NCI-H748 treated with DMSO at 0.1 percent for 48 hours (cell line): ENCODE measurements around the gene ZG16.

Source experiments
- DNase-seq: peaks from one replicate; lab custom pipeline; 2025; lab: John Stamatoyannopoulos, UW

ZG16 gene

DNA sequence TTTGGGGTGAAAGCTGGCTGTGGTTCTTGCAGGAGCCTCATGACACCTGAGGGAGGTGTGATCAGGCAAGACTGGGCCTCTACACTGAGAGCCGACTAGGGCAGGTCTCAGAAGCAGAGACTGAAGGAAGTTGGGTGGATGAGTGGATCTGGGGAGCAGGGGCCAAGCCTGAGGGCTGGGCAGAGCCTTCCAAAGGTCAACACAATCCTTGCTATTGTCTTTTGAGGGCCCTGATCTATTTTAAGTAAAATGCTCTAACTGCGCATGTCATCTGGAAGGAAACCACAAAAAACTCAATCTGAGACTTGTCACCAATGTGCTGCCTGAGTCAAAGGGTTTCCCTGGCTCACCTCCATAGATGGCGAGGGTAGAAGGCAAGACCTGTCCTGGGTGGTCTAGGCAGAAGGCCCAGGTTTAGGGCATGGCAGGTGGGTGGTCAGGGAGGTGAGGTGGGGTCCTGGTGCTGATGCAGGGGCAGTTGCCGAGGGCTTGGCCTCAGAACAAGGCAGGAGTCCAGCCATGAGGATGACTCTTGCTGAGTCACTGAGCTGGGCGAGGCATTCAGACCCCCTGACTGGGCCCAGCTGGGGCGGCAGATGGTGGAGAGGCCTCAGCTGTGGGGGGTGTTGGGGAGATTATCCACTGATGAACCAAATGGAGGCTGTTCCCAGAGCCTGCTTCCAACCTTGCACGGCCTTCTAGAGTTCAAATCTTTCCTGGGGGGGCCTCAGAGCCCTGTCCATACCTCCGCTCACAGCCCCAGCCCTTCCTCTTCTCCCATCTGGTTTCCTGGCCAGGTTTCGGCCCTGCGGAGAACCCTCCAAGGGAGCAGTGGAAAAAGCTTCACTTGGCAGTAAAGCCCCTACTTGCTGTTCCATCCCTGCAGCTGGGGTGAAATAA is 47.3 kb downstream of the ZG16 start:
- DNase-seq: no peak

GRCh38 chr16:29826342-29826695 is 48.3 kb downstream of the ZG16 start:
- no peak for DNase-seq

DNA sequence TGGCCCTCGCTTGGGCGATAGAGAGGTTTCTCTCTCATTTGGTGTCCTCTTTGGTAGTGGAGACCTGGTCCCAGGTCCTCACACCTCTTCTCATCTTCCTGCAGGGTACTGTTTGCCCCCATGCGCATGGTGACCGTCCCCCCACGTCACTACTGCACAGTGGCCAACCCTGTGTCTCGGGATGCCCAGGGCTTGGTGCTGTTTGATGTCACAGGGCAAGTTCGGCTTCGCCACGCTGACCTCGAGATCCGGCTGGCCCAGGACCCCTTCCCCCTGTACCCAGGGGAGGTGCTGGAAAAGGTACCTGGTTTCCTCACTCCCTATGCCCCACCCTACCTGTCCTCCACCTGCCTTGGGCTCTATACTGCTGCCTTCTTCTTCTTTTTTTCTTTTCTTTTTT is 52.7 kb downstream of the ZG16 start:
- DNase-seq: no peak

- DNase-seq: no peak
These were observed 53.4 kb downstream of the ZG16 start for GRCh38 chr16:29831490-29831889.
